WTC11 (cell line): ENCODE data around the gene OSM. TPM values are rescaled to one million over a fixed set of nuclear protein-coding genes. Genes with fewer than 3 reads are reported as not detected.

ENCODE experiments used
- ATAC-seq: fragments of 200-7000 bp; cut with Tn5 transposase; 2 replicates; pipeline ENCODE4 v1.10.0; 2021; ENCODE audit warnings: mild to moderate bottlenecking, moderate library complexity
- CTCF ChIA-PET: fragments of 300-600 bp; sonication (Branson Sonifier 250); formaldehyde crosslinking; loops from one replicate; lab custom pipeline; 2021; ENCODE audit warnings: antibody characterized with exemption; lab: Charles Lee
- POLR2A ChIA-PET: fragments of 350-600 bp; sonication (Branson Sonifier 250); formaldehyde crosslinking; loops from one replicate; lab custom pipeline; 2021; ENCODE audit warnings: antibody characterized with exemption; lab: Charles Lee
- DNase-seq: peaks from one replicate; pipeline ENCODE4 v3.0.0; 2021; ENCODE audit warnings: low spot score
- H3K27ac Mint-ChIP-seq: 2 replicates; pipeline ENCODE4 v1.8.0; 2021; ENCODE audit warnings: mixed read lengths
- H3K27me3 Mint-ChIP-seq: 2 replicates; pipeline ENCODE4 v1.8.0; 2021; ENCODE audit warnings: low read depth, mild to moderate bottlenecking, moderate library complexity, mixed read lengths
- H3K36me3 Mint-ChIP-seq: 2 replicates; pipeline ENCODE4 v1.8.0; 2021; ENCODE audit warnings: mixed read lengths
- H3K4me1 Mint-ChIP-seq: 2 replicates; pipeline ENCODE4 v1.8.0; 2022; ENCODE audit warnings: mixed read lengths
- H3K4me3 Mint-ChIP-seq: 2 replicates; pipeline ENCODE4 v1.8.0; 2021; ENCODE audit warnings: mild to moderate bottlenecking, moderate library complexity, mixed read lengths
- H3K9me3 Mint-ChIP-seq: 2 replicates; pipeline ENCODE4 v1.8.0; 2021; ENCODE audit warnings: mixed read lengths
- EMX1 ChIP-seq: fragments of 250-450 bp; sonication (Bioruptor Pico); IDR thresholded peaks from 2 replicates; pipeline ENCODE4 v1.8.0; 2021; ENCODE audit warnings: mild to moderate bottlenecking
- ESRRA ChIP-seq: sonication (generic); formaldehyde crosslinking; IDR thresholded peaks from 2 replicates; pipeline ENCODE4 v1.8.1; 2022; ENCODE audit warnings: mild to moderate bottlenecking, missing genetic modification reagents, borderline replicate concordance
- ETV6 ChIP-seq: sonication (generic); formaldehyde crosslinking; IDR thresholded peaks from 2 replicates; pipeline ENCODE4 v1.8.1; 2022; ENCODE audit warnings: mild to moderate bottlenecking, missing genetic modification reagents
- FOXJ3 ChIP-seq: sonication (generic); formaldehyde crosslinking; IDR thresholded peaks from 2 replicates; pipeline ENCODE4 v1.9.0; 2021; ENCODE audit warnings: missing genetic modification reagents, mild to moderate bottlenecking, borderline replicate concordance
- JAZF1 ChIP-seq: fragments of 250-450 bp; sonication (Bioruptor Pico); IDR thresholded peaks from 2 replicates; pipeline ENCODE4 v1.9.0; 2021; ENCODE audit warnings: moderate library complexity, mild to moderate bottlenecking, inconsistent platforms
- JUN ChIP-seq: sonication (generic); formaldehyde crosslinking; IDR thresholded peaks from 2 replicates; pipeline ENCODE4 v1.8.0; 2023; ENCODE audit warnings: mild to moderate bottlenecking, missing genetic modification reagents
- NFE2L1 ChIP-seq: sonication (generic); formaldehyde crosslinking; IDR thresholded peaks from 2 replicates; pipeline ENCODE4 v1.8.1; 2023; ENCODE audit warnings: missing genetic modification reagents
- NFYB ChIP-seq: sonication (generic); formaldehyde crosslinking; conservative IDR thresholded peaks from 2 replicates; pipeline ENCODE4 v1.8.0; 2022; ENCODE audit warnings: low read depth, missing genetic modification reagents
- NR1H2 ChIP-seq: sonication (generic); formaldehyde crosslinking; IDR thresholded peaks from 2 replicates; pipeline ENCODE4 v1.9.0; 2021; ENCODE audit warnings: mild to moderate bottlenecking, moderate library complexity, missing genetic modification reagents
- SMAD4 ChIP-seq: sonication (generic); formaldehyde crosslinking; IDR thresholded peaks from 2 replicates; pipeline ENCODE4 v1.8.0; 2022; ENCODE audit warnings: mild to moderate bottlenecking, missing genetic modification reagents
- SP1 ChIP-seq: sonication (generic); formaldehyde crosslinking; conservative IDR thresholded peaks from 2 replicates; pipeline ENCODE4 v1.8.1; 2022; ENCODE audit warnings: missing genetic modification reagents
- TEAD1 ChIP-seq: sonication (generic); formaldehyde crosslinking; IDR thresholded peaks from 2 replicates; pipeline ENCODE4 v1.8.0; 2022; ENCODE audit warnings: mild to moderate bottlenecking, missing genetic modification reagents
- ZNF121 ChIP-seq: sonication (generic); formaldehyde crosslinking; IDR thresholded peaks from 2 replicates; pipeline ENCODE4 v1.8.0; 2023; ENCODE audit warnings: missing genetic modification reagents
- ZNF317 ChIP-seq: sonication (generic); formaldehyde crosslinking; IDR thresholded peaks from 2 replicates; pipeline ENCODE4 v1.8.1; 2023; ENCODE audit warnings: low read depth, mild to moderate bottlenecking, moderate library complexity, missing genetic modification reagents, borderline replicate concordance
- ZNF396 ChIP-seq: fragments of 250-450 bp; sonication (Bioruptor Pico); IDR thresholded peaks from 2 replicates; pipeline ENCODE4 v1.8.0; 2021; ENCODE audit warnings: mild to moderate bottlenecking, moderate library complexity, borderline replicate concordance
- total RNA-seq: library from RNA; stranded (reverse); gene quantifications from 3 replicates; pipeline ENCODE4 v1.2.3, GENCODE V29; 2021
- TF ChIP-seq, protein P1 (sequence below): fragments of 250-450 bp; sonication (Bioruptor Pico); IDR thresholded peaks from 2 replicates; pipeline ENCODE4 v2.1.2; 2022; ENCODE audit warnings: mild to moderate bottlenecking, moderate library complexity
- TF ChIP-seq, protein P2 (sequence below): sonication (generic); formaldehyde crosslinking; IDR thresholded peaks from 2 replicates; pipeline ENCODE4 v1.8.0; 2023; ENCODE audit warnings: missing genetic modification reagents
- TF ChIP-seq, protein P3 (sequence below): fragments of 250-450 bp; sonication (Bioruptor Pico); IDR thresholded peaks from 2 replicates; pipeline ENCODE4 v1.9.0; 2021; ENCODE audit warnings: mild to moderate bottlenecking, borderline replicate concordance
- TF ChIP-seq, protein P4 (sequence below): sonication (generic); formaldehyde crosslinking; conservative IDR thresholded peaks from 2 replicates; pipeline ENCODE4 v1.8.1; 2023; ENCODE audit warnings: mild to moderate bottlenecking, low read depth, missing genetic modification reagents, moderate library complexity
- TF ChIP-seq, protein P5 (sequence below): sonication (generic); formaldehyde crosslinking; conservative IDR thresholded peaks from 2 replicates; pipeline ENCODE4 v1.8.1; 2022; ENCODE audit warnings: mild to moderate bottlenecking, missing genetic modification reagents
- TF ChIP-seq, protein P6 (sequence below): sonication (generic); formaldehyde crosslinking; IDR thresholded peaks from 2 replicates; pipeline ENCODE4 v1.8.1; 2023; ENCODE audit warnings: mild to moderate bottlenecking, missing genetic modification reagents, moderate library complexity
- TF ChIP-seq, protein P7 (sequence below): fragments of 200-600 bp; IDR thresholded peaks from 2 replicates; pipeline ENCODE4 v1.8.0; 2022; ENCODE audit warnings: antibody characterized with exemption

The OSM gene
- total RNA-seq, 1 experiment from 2014 or later, result not detected

DNA sequence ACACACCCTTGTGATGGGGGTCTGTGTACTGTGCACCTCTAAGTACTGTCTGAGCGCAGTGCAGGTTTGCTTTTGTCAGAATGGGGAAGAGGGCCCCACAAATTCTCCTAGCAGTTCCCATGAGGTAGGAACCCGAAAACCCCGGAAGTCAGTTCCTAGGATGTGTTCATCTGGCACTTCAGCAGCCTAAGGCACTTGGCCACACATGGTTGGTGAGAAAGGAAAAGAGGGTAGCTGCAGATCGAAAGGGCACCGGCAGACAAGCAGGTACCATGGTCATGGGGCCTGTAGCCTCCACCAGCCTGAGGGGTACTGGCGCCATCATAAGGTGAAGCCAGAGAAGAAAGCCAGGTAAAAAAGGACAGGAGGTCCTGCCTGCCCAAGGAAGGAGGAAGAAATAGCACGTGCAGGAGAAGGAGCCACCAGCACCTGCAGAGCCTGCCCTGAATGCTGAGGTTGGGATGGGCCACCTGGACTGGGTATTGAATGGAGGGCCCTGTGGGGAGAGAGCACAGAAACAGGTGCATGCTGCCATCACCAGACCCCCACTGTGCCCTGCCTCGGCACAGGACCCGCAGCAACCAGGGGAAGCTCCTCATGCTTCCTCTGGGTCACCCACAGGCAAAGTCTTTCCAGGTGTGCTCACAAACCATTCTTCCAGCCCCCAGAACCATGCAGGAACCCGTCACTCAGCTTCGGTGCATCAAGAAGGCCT lies 30.8 kb upstream of the OSM start:
- H3K9me3 Mint-ChIP-seq, result no peaks in the 10 kb centered on the region
- no peaks in the 10 kb centered on the region for H3K27me3 Mint-ChIP-seq
- H3K36me3 Mint-ChIP-seq, result no peaks in the 10 kb centered on the region; the same call in 1 of the 2 replicates
- TF ChIP-seq JAZF1 (CRISPR knock-in tag) (no peak), JUN (CRISPR knock-in tag) (no peak), NFE2L1 (no peak)
- TF ChIP-seq, protein P1, sequence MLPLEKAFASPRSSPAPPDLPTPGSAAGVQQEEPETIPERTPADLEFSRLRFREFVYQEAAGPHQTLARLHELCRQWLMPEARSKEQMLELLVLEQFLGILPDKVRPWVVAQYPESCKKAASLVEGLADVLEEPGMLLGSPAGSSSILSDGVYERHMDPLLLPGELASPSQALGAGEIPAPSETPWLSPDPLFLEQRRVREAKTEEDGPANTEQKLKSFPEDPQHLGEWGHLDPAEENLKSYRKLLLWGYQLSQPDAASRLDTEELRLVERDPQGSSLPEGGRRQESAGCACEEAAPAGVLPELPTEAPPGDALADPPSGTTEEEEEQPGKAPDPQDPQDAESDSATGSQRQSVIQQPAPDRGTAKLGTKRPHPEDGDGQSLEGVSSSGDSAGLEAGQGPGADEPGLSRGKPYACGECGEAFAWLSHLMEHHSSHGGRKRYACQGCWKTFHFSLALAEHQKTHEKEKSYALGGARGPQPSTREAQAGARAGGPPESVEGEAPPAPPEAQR (CRISPR knock-in tag), result no peak
- TF ChIP-seq, protein P2, sequence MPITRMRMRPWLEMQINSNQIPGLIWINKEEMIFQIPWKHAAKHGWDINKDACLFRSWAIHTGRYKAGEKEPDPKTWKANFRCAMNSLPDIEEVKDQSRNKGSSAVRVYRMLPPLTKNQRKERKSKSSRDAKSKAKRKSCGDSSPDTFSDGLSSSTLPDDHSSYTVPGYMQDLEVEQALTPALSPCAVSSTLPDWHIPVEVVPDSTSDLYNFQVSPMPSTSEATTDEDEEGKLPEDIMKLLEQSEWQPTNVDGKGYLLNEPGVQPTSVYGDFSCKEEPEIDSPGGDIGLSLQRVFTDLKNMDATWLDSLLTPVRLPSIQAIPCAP (CRISPR knock-in tag), result no peak
- TF ChIP-seq, protein P3, sequence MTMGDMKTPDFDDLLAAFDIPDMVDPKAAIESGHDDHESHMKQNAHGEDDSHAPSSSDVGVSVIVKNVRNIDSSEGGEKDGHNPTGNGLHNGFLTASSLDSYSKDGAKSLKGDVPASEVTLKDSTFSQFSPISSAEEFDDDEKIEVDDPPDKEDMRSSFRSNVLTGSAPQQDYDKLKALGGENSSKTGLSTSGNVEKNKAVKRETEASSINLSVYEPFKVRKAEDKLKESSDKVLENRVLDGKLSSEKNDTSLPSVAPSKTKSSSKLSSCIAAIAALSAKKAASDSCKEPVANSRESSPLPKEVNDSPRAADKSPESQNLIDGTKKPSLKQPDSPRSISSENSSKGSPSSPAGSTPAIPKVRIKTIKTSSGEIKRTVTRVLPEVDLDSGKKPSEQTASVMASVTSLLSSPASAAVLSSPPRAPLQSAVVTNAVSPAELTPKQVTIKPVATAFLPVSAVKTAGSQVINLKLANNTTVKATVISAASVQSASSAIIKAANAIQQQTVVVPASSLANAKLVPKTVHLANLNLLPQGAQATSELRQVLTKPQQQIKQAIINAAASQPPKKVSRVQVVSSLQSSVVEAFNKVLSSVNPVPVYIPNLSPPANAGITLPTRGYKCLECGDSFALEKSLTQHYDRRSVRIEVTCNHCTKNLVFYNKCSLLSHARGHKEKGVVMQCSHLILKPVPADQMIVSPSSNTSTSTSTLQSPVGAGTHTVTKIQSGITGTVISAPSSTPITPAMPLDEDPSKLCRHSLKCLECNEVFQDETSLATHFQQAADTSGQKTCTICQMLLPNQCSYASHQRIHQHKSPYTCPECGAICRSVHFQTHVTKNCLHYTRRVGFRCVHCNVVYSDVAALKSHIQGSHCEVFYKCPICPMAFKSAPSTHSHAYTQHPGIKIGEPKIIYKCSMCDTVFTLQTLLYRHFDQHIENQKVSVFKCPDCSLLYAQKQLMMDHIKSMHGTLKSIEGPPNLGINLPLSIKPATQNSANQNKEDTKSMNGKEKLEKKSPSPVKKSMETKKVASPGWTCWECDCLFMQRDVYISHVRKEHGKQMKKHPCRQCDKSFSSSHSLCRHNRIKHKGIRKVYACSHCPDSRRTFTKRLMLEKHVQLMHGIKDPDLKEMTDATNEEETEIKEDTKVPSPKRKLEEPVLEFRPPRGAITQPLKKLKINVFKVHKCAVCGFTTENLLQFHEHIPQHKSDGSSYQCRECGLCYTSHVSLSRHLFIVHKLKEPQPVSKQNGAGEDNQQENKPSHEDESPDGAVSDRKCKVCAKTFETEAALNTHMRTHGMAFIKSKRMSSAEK, result no peak
- TF ChIP-seq, protein P4, sequence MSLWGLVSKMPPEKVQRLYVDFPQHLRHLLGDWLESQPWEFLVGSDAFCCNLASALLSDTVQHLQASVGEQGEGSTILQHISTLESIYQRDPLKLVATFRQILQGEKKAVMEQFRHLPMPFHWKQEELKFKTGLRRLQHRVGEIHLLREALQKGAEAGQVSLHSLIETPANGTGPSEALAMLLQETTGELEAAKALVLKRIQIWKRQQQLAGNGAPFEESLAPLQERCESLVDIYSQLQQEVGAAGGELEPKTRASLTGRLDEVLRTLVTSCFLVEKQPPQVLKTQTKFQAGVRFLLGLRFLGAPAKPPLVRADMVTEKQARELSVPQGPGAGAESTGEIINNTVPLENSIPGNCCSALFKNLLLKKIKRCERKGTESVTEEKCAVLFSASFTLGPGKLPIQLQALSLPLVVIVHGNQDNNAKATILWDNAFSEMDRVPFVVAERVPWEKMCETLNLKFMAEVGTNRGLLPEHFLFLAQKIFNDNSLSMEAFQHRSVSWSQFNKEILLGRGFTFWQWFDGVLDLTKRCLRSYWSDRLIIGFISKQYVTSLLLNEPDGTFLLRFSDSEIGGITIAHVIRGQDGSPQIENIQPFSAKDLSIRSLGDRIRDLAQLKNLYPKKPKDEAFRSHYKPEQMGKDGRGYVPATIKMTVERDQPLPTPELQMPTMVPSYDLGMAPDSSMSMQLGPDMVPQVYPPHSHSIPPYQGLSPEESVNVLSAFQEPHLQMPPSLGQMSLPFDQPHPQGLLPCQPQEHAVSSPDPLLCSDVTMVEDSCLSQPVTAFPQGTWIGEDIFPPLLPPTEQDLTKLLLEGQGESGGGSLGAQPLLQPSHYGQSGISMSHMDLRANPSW (CRISPR knock-in tag), result no peak
- TF ChIP-seq, all 79 proteins: peak for 0
- CTCF ChIA-PET, result interaction anchor here (1.1 to 7.9 kb wide), 3 partner anchors 8 to 35 kb away, joined by 3 to 57 read pairs (median 7); partner anchors contain the start of genes CASTOR1 and TBC1D10A
- DNase-seq (no peak), ATAC-seq (no peak)
- Mint-ChIP-seq H3K27ac (no peak overlapping the region), H3K4me3 (no peak overlapping the region), H3K4me1 (no peaks in the 10 kb centered on the region)
- POLR2A ChIA-PET, result no interaction called here

DNA sequence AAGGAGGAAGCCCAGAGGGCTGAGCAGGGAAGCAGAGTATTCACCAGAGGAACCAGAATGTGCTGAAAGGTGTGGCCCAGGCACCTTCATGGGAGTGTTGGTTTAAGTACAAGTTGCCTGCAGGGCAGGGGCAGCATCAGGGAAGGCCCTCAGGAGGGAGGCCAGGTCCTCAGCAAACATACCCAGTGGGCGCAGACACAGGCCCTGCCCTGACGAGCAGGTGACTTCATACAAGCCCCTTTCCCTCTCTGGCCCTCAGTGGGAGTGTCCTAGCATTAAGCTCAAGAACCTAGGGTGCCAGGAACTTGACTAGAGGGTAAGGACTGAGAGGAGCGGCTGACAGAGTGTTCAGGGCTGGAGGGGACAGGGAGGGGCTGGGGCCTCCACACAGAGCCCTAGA lies 30.2 kb upstream of the OSM start:
- DNase-seq (no peak), ATAC-seq (no peak)
- Mint-ChIP-seq H3K27me3 (no peaks in the 10 kb centered on the region), H3K4me3 (no peak overlapping the region), H3K36me3 (no peaks in the 10 kb centered on the region; the same call in 1 of the 2 replicates), H3K27ac (no peak overlapping the region), H3K4me1 (no peaks in the 10 kb centered on the region)
- POLR2A ChIA-PET, result no interaction called here
- TF ChIP-seq EMX1 (CRISPR knock-in tag) (no peak), TEAD1 (CRISPR knock-in tag) (no peak), SP1 (CRISPR knock-in tag) (no peak), ZNF121 (CRISPR knock-in tag) (no peak), NFYB (CRISPR knock-in tag) (no peak), ESRRA (CRISPR knock-in tag) (no peak), ETV6 (no peak), ZNF317 (CRISPR knock-in tag) (no peak), NR1H2 (CRISPR knock-in tag) (no peak), ZNF396 (no peak), FOXJ3 (CRISPR knock-in tag) (no peak), SMAD4 (no peak)
- TF ChIP-seq, protein P2 (CRISPR knock-in tag), result no peak
- TF ChIP-seq, protein P5, sequence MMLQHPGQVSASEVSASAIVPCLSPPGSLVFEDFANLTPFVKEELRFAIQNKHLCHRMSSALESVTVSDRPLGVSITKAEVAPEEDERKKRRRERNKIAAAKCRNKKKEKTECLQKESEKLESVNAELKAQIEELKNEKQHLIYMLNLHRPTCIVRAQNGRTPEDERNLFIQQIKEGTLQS (CRISPR knock-in tag), result no peak
- TF ChIP-seq, protein P6, sequence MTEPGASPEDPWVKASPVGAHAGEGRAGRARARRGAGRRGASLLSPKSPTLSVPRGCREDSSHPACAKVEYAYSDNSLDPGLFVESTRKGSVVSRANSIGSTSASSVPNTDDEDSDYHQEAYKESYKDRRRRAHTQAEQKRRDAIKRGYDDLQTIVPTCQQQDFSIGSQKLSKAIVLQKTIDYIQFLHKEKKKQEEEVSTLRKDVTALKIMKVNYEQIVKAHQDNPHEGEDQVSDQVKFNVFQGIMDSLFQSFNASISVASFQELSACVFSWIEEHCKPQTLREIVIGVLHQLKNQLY (CRISPR knock-in tag), result no peak
- TF ChIP-seq, protein P7, sequence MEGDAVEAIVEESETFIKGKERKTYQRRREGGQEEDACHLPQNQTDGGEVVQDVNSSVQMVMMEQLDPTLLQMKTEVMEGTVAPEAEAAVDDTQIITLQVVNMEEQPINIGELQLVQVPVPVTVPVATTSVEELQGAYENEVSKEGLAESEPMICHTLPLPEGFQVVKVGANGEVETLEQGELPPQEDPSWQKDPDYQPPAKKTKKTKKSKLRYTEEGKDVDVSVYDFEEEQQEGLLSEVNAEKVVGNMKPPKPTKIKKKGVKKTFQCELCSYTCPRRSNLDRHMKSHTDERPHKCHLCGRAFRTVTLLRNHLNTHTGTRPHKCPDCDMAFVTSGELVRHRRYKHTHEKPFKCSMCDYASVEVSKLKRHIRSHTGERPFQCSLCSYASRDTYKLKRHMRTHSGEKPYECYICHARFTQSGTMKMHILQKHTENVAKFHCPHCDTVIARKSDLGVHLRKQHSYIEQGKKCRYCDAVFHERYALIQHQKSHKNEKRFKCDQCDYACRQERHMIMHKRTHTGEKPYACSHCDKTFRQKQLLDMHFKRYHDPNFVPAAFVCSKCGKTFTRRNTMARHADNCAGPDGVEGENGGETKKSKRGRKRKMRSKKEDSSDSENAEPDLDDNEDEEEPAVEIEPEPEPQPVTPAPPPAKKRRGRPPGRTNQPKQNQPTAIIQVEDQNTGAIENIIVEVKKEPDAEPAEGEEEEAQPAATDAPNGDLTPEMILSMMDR, result no peak
- TF ChIP-seq, all 79 proteins: peak for 0
- CTCF ChIA-PET, result interaction anchor here (1.1 to 7.9 kb wide), 3 partner anchors 8 to 32 kb away, joined by 3 to 57 read pairs (median 5); partner anchors contain the start of gene CASTOR1
- H3K9me3 Mint-ChIP-seq, result no peaks in the 10 kb centered on the region
